Measurements from ENCODE around the gene FAM110D. TPM values are rescaled to one million over a fixed set of nuclear protein-coding genes. Genes with fewer than 3 reads are reported as not detected.

Gene FAM110D
- total and polyA plus RNA-seq, 2 donors (not counting 1 experiment from before 2014, with no cell fraction given), result not detected

- H3K4me3 Mint-ChIP-seq, result no peak overlapping the region
- Histone ChIP-seq H2AFZ (ENCODE audit: insufficient read depth, low read depth, low read length, poor library complexity, severe bottlenecking) (no peak overlapping the region), H3K79me2 (ENCODE audit: control insufficient read depth, insufficient read depth, low read length) (no peaks in the 10 kb centered on the region), H3K27me3 (replicated peaks in 1 of 4; ENCODE audit: control extremely low read depth in 1 of 4, control insufficient read depth in 3 of 4, insufficient read depth in 4 of 4, low read length in 3 of 4) (peaks cover 0 to 2% (median 0%) of the 10 kb centered on the region in 4 experiments), H3K4me3 (ENCODE audit: control extremely low read depth in 1 of 5, extremely low read depth in 1 of 5, insufficient read depth in 1 of 5, low read depth in 2 of 5, low read length in 4 of 5) (no peak overlapping the region), H4K20me1 (ENCODE audit: control insufficient read depth, insufficient read depth, low read length, poor library complexity, severe bottlenecking) (no peaks in the 10 kb centered on the region), H3K9me3 (ENCODE audit: control extremely low read depth in 1 of 3, control insufficient read depth in 2 of 3, insufficient read depth in 1 of 3, low read length in 2 of 3) (no peaks in the 10 kb centered on the region), H3K4me1 (ENCODE audit: control insufficient read depth in 2 of 2, insufficient read depth in 2 of 2, low read length in 2 of 2) (no peaks in the 10 kb centered on the region), H3K9ac (ENCODE audit: low read length) (no peak overlapping the region), H3K4me2 (replicated peaks; ENCODE audit: low read depth, low read length, poor library complexity, severe bottlenecking) (no peak overlapping the region), H3K36me3 (replicated peaks in 1 of 2; ENCODE audit: control extremely low read depth in 1 of 2, control insufficient read depth in 1 of 2, extremely low read depth in 1 of 2, insufficient read depth in 2 of 2, low read length in 1 of 2) (no peaks in the 10 kb centered on the region), H3K27ac (ENCODE audit: low read length in 2 of 2) (no peak overlapping the region)
- ChIA-PET POLR2A (no interaction called here), CTCF (interaction anchor here (1.0 to 1.3 kb wide), 6 partner anchors 16 to 228 kb away, joined by 3 read pairs; partner anchors contain the start of gene CEP85)
- H3K4me1 Mint-ChIP-seq, result no peaks in the 10 kb centered on the region
- no peaks in the 10 kb centered on the region for H3K27me3 Mint-ChIP-seq
- intact Hi-C loops (cut with micrococcal nuclease), result no loop called here
- TF ChIP-seq, protein P1, sequence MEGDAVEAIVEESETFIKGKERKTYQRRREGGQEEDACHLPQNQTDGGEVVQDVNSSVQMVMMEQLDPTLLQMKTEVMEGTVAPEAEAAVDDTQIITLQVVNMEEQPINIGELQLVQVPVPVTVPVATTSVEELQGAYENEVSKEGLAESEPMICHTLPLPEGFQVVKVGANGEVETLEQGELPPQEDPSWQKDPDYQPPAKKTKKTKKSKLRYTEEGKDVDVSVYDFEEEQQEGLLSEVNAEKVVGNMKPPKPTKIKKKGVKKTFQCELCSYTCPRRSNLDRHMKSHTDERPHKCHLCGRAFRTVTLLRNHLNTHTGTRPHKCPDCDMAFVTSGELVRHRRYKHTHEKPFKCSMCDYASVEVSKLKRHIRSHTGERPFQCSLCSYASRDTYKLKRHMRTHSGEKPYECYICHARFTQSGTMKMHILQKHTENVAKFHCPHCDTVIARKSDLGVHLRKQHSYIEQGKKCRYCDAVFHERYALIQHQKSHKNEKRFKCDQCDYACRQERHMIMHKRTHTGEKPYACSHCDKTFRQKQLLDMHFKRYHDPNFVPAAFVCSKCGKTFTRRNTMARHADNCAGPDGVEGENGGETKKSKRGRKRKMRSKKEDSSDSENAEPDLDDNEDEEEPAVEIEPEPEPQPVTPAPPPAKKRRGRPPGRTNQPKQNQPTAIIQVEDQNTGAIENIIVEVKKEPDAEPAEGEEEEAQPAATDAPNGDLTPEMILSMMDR (IDR thresholded peaks at IDR 0.05), result no peak
- TF ChIP-seq EZH2 (IDR thresholded peaks at IDR 0.05; ENCODE audit: borderline replicate concordance, insufficient read depth, low read depth, low read length, poor library complexity, severe bottlenecking), result no peak
- H3K9me3 Mint-ChIP-seq (ENCODE audit: insufficient read depth), result no peaks in the 10 kb centered on the region
- no peak overlapping the region for H3K27ac Mint-ChIP-seq
- no peak for DNase-seq
- 95% methylated on average over 4 of the region's 6 CpGs for WGBS (ENCODE audit: insufficient coverage)
- ATAC-seq (ENCODE audit: low read depth), result no peak
These were observed 30.5 kb downstream of the FAM110D start for GRCh38 chr1:26189331-26189730.

GRCh38 chr1:26189751-26190275, 30.9 kb downstream of the FAM110D start:
- DNase-seq, result no peak
- ChIA-PET CTCF (interaction anchor here (0.6 to 1.2 kb wide), 4 partner anchors 16 to 175 kb away, joined by 3 read pairs; partner anchors contain the start of gene CEP85), POLR2A (no interaction called here)
- Histone ChIP-seq H4K20me1 (ENCODE audit: control insufficient read depth, insufficient read depth, low read length, poor library complexity, severe bottlenecking) (no peaks in the 10 kb centered on the region), H2AFZ (ENCODE audit: insufficient read depth, low read depth, low read length, poor library complexity, severe bottlenecking) (no peak overlapping the region), H3K4me1 (ENCODE audit: control insufficient read depth in 2 of 2, insufficient read depth in 2 of 2, low read length in 2 of 2) (no peaks in the 10 kb centered on the region), H3K27ac (ENCODE audit: low read length in 2 of 2) (no peak overlapping the region), H3K79me2 (ENCODE audit: control insufficient read depth, insufficient read depth, low read length) (no peaks in the 10 kb centered on the region), H3K27me3 (replicated peaks in 1 of 4; ENCODE audit: control extremely low read depth in 1 of 4, control insufficient read depth in 3 of 4, insufficient read depth in 4 of 4, low read length in 3 of 4) (peaks cover 0 to 2% (median 0%) of the 10 kb centered on the region in 4 experiments), H3K4me2 (replicated peaks; ENCODE audit: low read depth, low read length, poor library complexity, severe bottlenecking) (no peak overlapping the region), H3K9ac (ENCODE audit: low read length) (no peak overlapping the region), H3K36me3 (replicated peaks in 1 of 2; ENCODE audit: control extremely low read depth in 1 of 2, control insufficient read depth in 1 of 2, extremely low read depth in 1 of 2, insufficient read depth in 2 of 2, low read length in 1 of 2) (no peaks in the 10 kb centered on the region), H3K9me3 (ENCODE audit: control extremely low read depth in 1 of 3, control insufficient read depth in 2 of 3, insufficient read depth in 1 of 3, low read length in 2 of 3) (no peaks in the 10 kb centered on the region), H3K4me3 (ENCODE audit: control extremely low read depth in 1 of 5, extremely low read depth in 1 of 5, insufficient read depth in 1 of 5, low read depth in 2 of 5, low read length in 4 of 5) (no peak overlapping the region)
- Mint-ChIP-seq H3K4me1 (no peaks in the 10 kb centered on the region), H3K9me3 (ENCODE audit: insufficient read depth) (no peaks in the 10 kb centered on the region), H3K27me3 (no peaks in the 10 kb centered on the region), H3K4me3 (no peak overlapping the region), H3K27ac (no peak overlapping the region)
- no peak for ATAC-seq (ENCODE audit: low read depth)
- 89% methylated on average over 5 of the region's 7 CpGs for WGBS (ENCODE audit: insufficient coverage)
- intact Hi-C loops (cut with micrococcal nuclease), result no loop called here
- no peak for TF ChIP-seq EZH2 (IDR thresholded peaks at IDR 0.05; ENCODE audit: borderline replicate concordance, insufficient read depth, low read depth, low read length, poor library complexity, severe bottlenecking)
- TF ChIP-seq, protein P1 (IDR thresholded peaks at IDR 0.05), result no peak

Measured in B cell (primary cell).